Measurements from ENCODE around the gene DHTKD1.
A peak's percentile ranks its signal among the peaks of the same experiment; 100 is the strongest.

DHTKD1 gene

GRCh38 chr10:12068449-12069269 is at the start of gene DHTKD1:
Gene DHTKD1 (plus strand): TSS chr10:12068954. CDS start chr10:12069034, 80 bp downstream.
- peak; percentile 96 to 99 for DNase-seq

GRCh38 chr10:12019283-12019971 is 49.3 kb upstream of the DHTKD1 start:
- DNase-seq = no peak

- DNase-seq = no peak
Measured at GRCh38 chr10:12020574-12020973, 48.2 kb upstream of the DHTKD1 start.

- no peak for DNase-seq
Measured at GRCh38 chr10:12022580-12023257, 46.0 kb upstream of the DHTKD1 start.

GRCh38 chr10:12025591-12025990 is 43.2 kb upstream of the DHTKD1 start:
- no peak for DNase-seq

- no peak for DNase-seq
Measured at GRCh38 chr10:12027539-12027938, 41.2 kb upstream of the DHTKD1 start.

GRCh38 chr10:12031404-12031803 is 37.4 kb upstream of the DHTKD1 start:
- no peak for DNase-seq

- DNase-seq = no peak
Measured at GRCh38 chr10:12036073-12036655, 32.6 kb upstream of the DHTKD1 start.

- peak; percentile 10 to 12 for DNase-seq
Measured at GRCh38 chr10:12041766-12042408, 26.9 kb upstream of the DHTKD1 start.

- peak; percentile 58 to 63 for DNase-seq
Measured at GRCh38 chr10:12042409-12042796, 26.4 kb upstream of the DHTKD1 start.

- DNase-seq = peak; percentile 98
Measured at GRCh38 chr10:12042797-12043651, 25.7 kb upstream of the DHTKD1 start, which contains the start of gene UPF2. Gene UPF2 (minus strand): TSS chr10:12042809. CDS start chr10:12035423, 7,386 bp downstream.

- DNase-seq = no peak
Measured at GRCh38 chr10:12045596-12045995, 23.2 kb upstream of the DHTKD1 start.

GRCh38 chr10:12048547-12048946 is 20.2 kb upstream of the DHTKD1 start:
- DNase-seq = no peak

GRCh38 chr10:12050528-12050927 is 18.2 kb upstream of the DHTKD1 start:
- no peak for DNase-seq

- DNase-seq = no peak
Measured at GRCh38 chr10:12051241-12051640, 17.5 kb upstream of the DHTKD1 start.

- no peak for DNase-seq
Measured at GRCh38 chr10:12055732-12056131, 13.0 kb upstream of the DHTKD1 start.

GRCh38 chr10:12056748-12057147 is 12.0 kb upstream of the DHTKD1 start:
- no peak for DNase-seq

- DNase-seq = no peak
Measured at GRCh38 chr10:12061124-12061523, 7.6 kb upstream of the DHTKD1 start.

- no peak for DNase-seq
Measured at GRCh38 chr10:12062754-12063482, 5.8 kb upstream of the DHTKD1 start.

GRCh38 chr10:12063483-12063818 is 5.3 kb upstream of the DHTKD1 start:
- DNase-seq = no peak

- no peak for DNase-seq
Measured at GRCh38 chr10:12067336-12067735, 1.4 kb upstream of the DHTKD1 start.

Data from activated CD4-positive, alpha-beta T cell treated with anti-CD3 and anti-CD28 coated beads for 4 hours (primary cell).